Prostate gland (tissue), 2 donors: ENCODE measurements around the gene DZIP3. TPM values are rescaled to one million over a fixed set of nuclear protein-coding genes. Genes with fewer than 3 reads are reported as not detected.
"Not testable (repeated sequence)": the region's sequence is repeated elsewhere in the genome, so short reads cannot be mapped to it uniquely, and the experiment has no call there.

Experiments used
- DNase-seq: peaks from one replicate; pipeline ENCODE4 v3.0.0-alpha.2; 2019; ENCODE audit warnings: low spot score
- H3K27ac ChIP-seq, 2 donors: fragments of 200-600 bp; sonication (generic); 2 replicates each; pipeline ENCODE4 v1.5.1; 2017 to 2019
- H3K27me3 ChIP-seq: fragments of 200-600 bp; sonication (generic); replicated peaks from 2 replicates; pipeline ENCODE4 v1.5.1; 2019; ENCODE audit not compliant: insufficient read depth
- H3K36me3 ChIP-seq, 2 donors: fragments of 200-600 bp; sonication (generic); 1 replicate in 1 of 2; 2 replicates in 1 of 2; pipeline versions ENCODE4 v1.5.1 to v1.8.1; 2017 to 2019
- H3K4me1 ChIP-seq: fragments of 200-600 bp; sonication (generic); replicated peaks from 2 replicates; pipeline ENCODE4 v1.5.1; 2019
- H3K4me3 ChIP-seq, 2 donors: fragments of 200-600 bp; sonication (generic); 2 replicates each; pipeline ENCODE4 v1.5.1; 2017 to 2019
- H3K9me3 ChIP-seq: fragments of 200-600 bp; sonication (generic); 2 replicates; pipeline ENCODE4 v1.5.1; 2017
- POLR2A ChIP-seq: fragments of 450-650 bp; IDR thresholded peaks from one replicate; pipeline ENCODE4 v1.6.1; 2016; ENCODE audit warnings: antibody characterized with exemption, mild to moderate bottlenecking
- POLR2AphosphoS5 ChIP-seq: sonication (generic); formaldehyde crosslinking; IDR thresholded peaks from one replicate; pipeline ENCODE4 v1.6.1; 2017; ENCODE audit warnings: antibody characterized with exemption
- WGBS: methylation state at CpG from one replicate; pipeline ENCODE4 v1.1.5; 2018; 5-methylcytosine and 5-hydroxymethylcytosine counted together
- intact Hi-C: fragments of 100-400 bp; cut with DNase I; formaldehyde crosslinking; loops from one replicate; pipeline ENCODE4 v1.14.2; 2022
- total RNA-seq, 2 donors: library from RNA; depleted of rRNA; stranded (reverse); fragments of >200 nt; gene quantifications; one replicate each; pipeline ENCODE4 v1.1.0, GENCODE V29; 2016
- TF ChIP-seq, protein P1 (sequence below), 4 experiments: fragments of 200-600 bp in 2 of 4; fragments of 450-650 bp in 2 of 4; sonication (generic) in 2 of 4; IDR thresholded peaks; 1 replicate in 3 of 4; 2 replicates in 1 of 4; pipeline ENCODE4 v1.5.1; 2016 to 2019; ENCODE audit warnings: antibody characterized with exemption in 4 of 4, mild to moderate bottlenecking in 2 of 4, moderate library complexity in 2 of 4

Gene DZIP3
- total RNA-seq, 2 donors from 2014 or later = 9.8 to 22.2 TPM

DNA sequence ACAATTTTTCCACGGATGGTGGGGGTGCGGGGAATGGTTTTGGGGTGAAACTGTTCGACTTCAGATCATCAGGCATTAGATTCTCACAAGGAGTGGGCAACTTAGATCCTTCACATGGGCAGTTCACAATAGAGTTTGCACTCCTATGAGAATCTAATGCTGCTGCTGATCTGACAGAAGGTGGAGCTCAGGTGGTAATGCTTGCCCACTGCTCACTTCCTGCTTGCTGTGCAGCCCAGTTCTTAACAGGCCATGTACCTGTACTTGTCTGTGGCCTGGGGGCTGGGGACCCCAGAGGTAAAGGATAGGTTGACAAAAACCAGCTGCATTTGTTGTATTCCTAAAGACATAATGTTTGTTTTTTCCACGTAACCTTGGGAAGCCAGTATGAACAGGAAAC is 16.0 kb downstream of the DZIP3 start:
- Histone ChIP-seq H3K27me3 (no peaks in the 10 kb centered on the region), H3K36me3 (no peaks in the 10 kb centered on the region), H3K9me3 (no peaks in the 10 kb centered on the region), H3K4me3 (no peak overlapping the region), H3K27ac (no peak overlapping the region), H3K4me1 (no peaks in the 10 kb centered on the region)
- TF ChIP-seq, protein P1, sequence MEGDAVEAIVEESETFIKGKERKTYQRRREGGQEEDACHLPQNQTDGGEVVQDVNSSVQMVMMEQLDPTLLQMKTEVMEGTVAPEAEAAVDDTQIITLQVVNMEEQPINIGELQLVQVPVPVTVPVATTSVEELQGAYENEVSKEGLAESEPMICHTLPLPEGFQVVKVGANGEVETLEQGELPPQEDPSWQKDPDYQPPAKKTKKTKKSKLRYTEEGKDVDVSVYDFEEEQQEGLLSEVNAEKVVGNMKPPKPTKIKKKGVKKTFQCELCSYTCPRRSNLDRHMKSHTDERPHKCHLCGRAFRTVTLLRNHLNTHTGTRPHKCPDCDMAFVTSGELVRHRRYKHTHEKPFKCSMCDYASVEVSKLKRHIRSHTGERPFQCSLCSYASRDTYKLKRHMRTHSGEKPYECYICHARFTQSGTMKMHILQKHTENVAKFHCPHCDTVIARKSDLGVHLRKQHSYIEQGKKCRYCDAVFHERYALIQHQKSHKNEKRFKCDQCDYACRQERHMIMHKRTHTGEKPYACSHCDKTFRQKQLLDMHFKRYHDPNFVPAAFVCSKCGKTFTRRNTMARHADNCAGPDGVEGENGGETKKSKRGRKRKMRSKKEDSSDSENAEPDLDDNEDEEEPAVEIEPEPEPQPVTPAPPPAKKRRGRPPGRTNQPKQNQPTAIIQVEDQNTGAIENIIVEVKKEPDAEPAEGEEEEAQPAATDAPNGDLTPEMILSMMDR (IDR thresholded peaks at IDR 0.05) = no peak
- TF ChIP-seq POLR2AphosphoS5 = no peak
- no peak for TF ChIP-seq POLR2A
- intact Hi-C loops = no loop called here
- 72% methylated on average over 4 of the region's 4 CpGs for WGBS
- no peak for DNase-seq

DNA sequence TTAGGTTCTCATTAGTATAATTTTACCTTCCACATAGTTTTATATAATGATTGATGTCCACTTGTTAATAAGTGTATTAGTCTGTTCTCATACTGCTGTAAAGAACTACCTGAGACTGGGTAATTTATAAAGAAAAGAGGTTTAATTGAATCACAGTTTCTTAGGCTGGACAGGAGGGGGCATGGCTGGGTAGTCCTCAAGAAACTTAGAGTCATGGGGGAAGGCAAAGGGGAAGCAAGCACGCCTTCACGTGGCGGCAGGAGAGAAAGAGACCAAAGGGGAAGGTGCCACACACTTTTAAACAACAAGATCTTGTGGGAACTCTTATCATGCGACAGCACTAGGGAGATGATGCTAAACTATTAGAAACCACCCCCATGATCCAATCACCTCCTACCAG is 19.2 kb downstream of the DZIP3 start:
- 86% methylated on average over 4 of the region's 4 CpGs for WGBS

DNA sequence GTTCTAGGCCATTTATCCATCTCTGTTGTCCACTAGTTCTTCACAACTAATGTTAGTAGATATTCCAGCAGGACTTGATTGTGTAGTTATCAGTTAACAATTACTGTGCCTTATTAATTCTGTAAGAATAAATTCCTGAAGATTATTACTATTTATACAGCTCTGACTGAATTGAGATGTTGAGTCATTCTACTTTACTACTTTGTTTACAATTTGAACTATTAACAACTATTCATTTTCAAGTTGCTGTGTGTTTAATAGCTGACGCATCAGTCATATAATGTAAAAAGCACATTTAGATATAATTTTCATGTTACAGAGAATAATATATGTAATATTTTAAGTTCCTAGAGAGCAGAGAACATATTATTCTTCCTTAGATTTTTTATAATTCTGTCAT is 21.1 kb downstream of the DZIP3 start:
- 96% methylated on average over 1 of the region's 1 CpG for WGBS
- H3K27me3 ChIP-seq = no peaks in the 10 kb centered on the region
- H3K9me3 ChIP-seq = no peaks in the 10 kb centered on the region
- intact Hi-C loops = no loop called here
- no peak overlapping the region for H3K27ac ChIP-seq
- no peaks in the 10 kb centered on the region for H3K36me3 ChIP-seq
- H3K4me3 ChIP-seq = no peak overlapping the region
- no peak for DNase-seq
- TF ChIP-seq, protein P1 (IDR thresholded peaks at IDR 0.05) = no peak
- TF ChIP-seq POLR2AphosphoS5 = no peak
- no peaks in the 10 kb centered on the region for H3K4me1 ChIP-seq

More for the DNA sequence above, 19.2 kb downstream of the DZIP3 start:
- no peak for DNase-seq
- intact Hi-C loops = no loop called here
- TF ChIP-seq POLR2A (no peak), POLR2AphosphoS5 (no peak)
- TF ChIP-seq, protein P1 (IDR thresholded peaks at IDR 0.05) = no peak
- Histone ChIP-seq H3K4me3 (no peak overlapping the region), H3K4me1 (no peaks in the 10 kb centered on the region), H3K27ac (no peak overlapping the region), H3K36me3 (no peaks in the 10 kb centered on the region), H3K27me3 (no peaks in the 10 kb centered on the region), H3K9me3 (no peaks in the 10 kb centered on the region)

DNA sequence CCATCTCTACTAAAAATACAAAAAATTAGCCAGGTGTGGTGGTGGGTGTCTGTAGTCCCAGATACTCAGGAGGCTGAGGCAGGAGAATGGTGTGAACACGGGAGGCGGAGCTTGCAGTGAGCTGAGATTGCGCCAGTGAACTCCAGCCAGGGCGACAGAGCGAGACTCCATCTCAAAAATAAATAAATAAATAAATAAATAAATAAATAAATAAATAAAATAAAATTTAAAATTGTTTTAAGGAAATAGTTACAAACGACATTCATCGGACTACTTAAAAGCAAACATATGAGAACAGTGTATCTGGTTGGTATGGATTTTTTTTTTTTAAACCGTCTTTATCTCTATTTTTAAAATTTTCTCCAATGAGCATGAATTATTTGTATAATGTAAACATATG is 26.6 kb downstream of the DZIP3 start:
- H3K4me3 ChIP-seq, H3K27ac ChIP-seq, H3K36me3 ChIP-seq, H3K27me3 ChIP-seq, H3K4me1 ChIP-seq, intact Hi-C loops, DNase-seq, H3K9me3 ChIP-seq: not testable (repeated sequence)
- WGBS = 94% methylated on average over 8 of the region's 8 CpGs

DNA sequence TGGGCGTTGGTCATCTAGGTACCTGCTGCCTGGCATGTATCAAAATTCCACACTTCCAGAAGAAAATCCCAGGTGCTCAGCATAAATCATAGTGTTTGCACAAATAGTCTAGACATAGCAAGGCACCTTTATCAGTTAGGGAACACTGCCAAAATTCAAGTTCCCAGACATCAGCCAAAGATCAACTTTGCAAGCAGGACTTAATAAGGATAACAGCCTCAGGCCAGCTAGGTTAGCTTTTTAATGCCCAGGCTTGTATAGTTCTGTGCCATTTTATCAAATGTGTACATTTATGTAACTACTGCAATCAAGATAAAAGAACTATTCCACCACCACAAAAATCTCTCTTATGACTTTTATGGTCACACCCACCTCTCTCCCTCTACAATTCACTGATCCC is 30.7 kb downstream of the DZIP3 start:
- no peak overlapping the region for H3K4me3 ChIP-seq
- no peaks in the 10 kb centered on the region for H3K9me3 ChIP-seq
- intact Hi-C loops = no loop called here
- no peaks in the 10 kb centered on the region for H3K36me3 ChIP-seq
- TF ChIP-seq, protein P1 (IDR thresholded peaks at IDR 0.05) = no peak
- TF ChIP-seq POLR2A (no peak), POLR2AphosphoS5 (no peak)
- no peaks in the 10 kb centered on the region for H3K27me3 ChIP-seq
- no peaks in the 10 kb centered on the region for H3K4me1 ChIP-seq
- no peak for DNase-seq
- 60% methylated on average over 1 of the region's 1 CpG for WGBS
- no peak overlapping the region for H3K27ac ChIP-seq
